A673 (cell line): ENCODE results near the gene BABAM2. TPM values are rescaled to one million over a fixed set of nuclear protein-coding genes. Genes with fewer than 3 reads are reported as not detected.

ENCODE experiments used
- BruUV-seq: library from RNA; stranded (reverse); fragments of 400-500 nt; replicated peaks from 2 replicates; lab custom pipeline; 2021; lab: Mats Ljungman, UMichigan
- CTCF ChIA-PET: fragments of 300-600 bp; sonication (Branson Sonifier 250); formaldehyde crosslinking; loops from one replicate; lab custom pipeline; 2022; ENCODE audit warnings: antibody characterized with exemption; lab: Charles Lee
- POLR2A ChIA-PET: fragments of 300-600 bp; sonication (Branson Sonifier 250); formaldehyde crosslinking; loops from one replicate; lab custom pipeline; 2022; ENCODE audit warnings: antibody characterized with exemption; ENCODE audit not compliant: low non-redundant PET; lab: Charles Lee
- DNase-seq: peaks from one replicate; pipeline ENCODE4 v3.0.0-alpha.2; 2015; ENCODE audit warnings: low spot score
- H3K27ac ChIP-seq: fragments of 200-600 bp; sonication (generic); 2 replicates; pipeline ENCODE4 v1.5.1; 2016; ENCODE audit warnings: mixed run types, low read depth, mild to moderate bottlenecking, mixed read lengths, antibody characterized with exemption, low read length; ENCODE audit not compliant: poor library complexity, severe bottlenecking
- H3K27me3 ChIP-seq: fragments of 200-600 bp; sonication (generic); replicated peaks from 2 replicates; pipeline ENCODE4 v1.6.1; 2017; ENCODE audit warnings: mixed run types, low read depth, mild to moderate bottlenecking, mixed read lengths, antibody characterized with exemption, low read length; ENCODE audit not compliant: insufficient read depth, poor library complexity
- H3K36me3 ChIP-seq: fragments of 200-600 bp; sonication (generic); 2 replicates; pipeline ENCODE4 v1.6.1; 2016; ENCODE audit warnings: mixed run types, mild to moderate bottlenecking, mixed read lengths, antibody characterized with exemption, low read length; ENCODE audit not compliant: insufficient read depth, poor library complexity, severe bottlenecking
- H3K4me1 ChIP-seq: fragments of 200-600 bp; sonication (generic); 2 replicates; pipeline ENCODE4 v1.6.1; 2017; ENCODE audit warnings: mixed run types, mild to moderate bottlenecking, mixed read lengths, antibody characterized with exemption, low read length; ENCODE audit not compliant: insufficient read depth, poor library complexity, severe bottlenecking
- H3K4me3 ChIP-seq: fragments of 200-600 bp; sonication (generic); 2 replicates; pipeline ENCODE4 v1.5.1; 2016; ENCODE audit warnings: low read depth, mixed run types, mild to moderate bottlenecking, mixed read lengths, low read length; ENCODE audit not compliant: poor library complexity, severe bottlenecking
- H3K9me3 ChIP-seq: fragments of 200-600 bp; sonication (generic); 2 replicates; pipeline ENCODE4 v1.6.1; 2016; ENCODE audit warnings: mixed run types, low read depth, mild to moderate bottlenecking, mixed read lengths, antibody characterized with exemption, low read length; ENCODE audit not compliant: poor library complexity, severe bottlenecking
- EZH2 ChIP-seq: fragments of 200-600 bp; sonication (generic); IDR thresholded peaks from 2 replicates; pipeline ENCODE4 v1.6.1; 2017; ENCODE audit warnings: borderline replicate concordance, low read depth, mild to moderate bottlenecking, mixed read lengths, antibody characterized with exemption, low read length; ENCODE audit not compliant: poor library complexity, severe bottlenecking
- intact Hi-C: fragments of 100-400 bp; cut with micrococcal nuclease; formaldehyde crosslinking; loops from one replicate; pipeline ENCODE4 v1.10.0; 2022; ENCODE audit not compliant: unreplicated experiment
- total RNA-seq: library from RNA; stranded (reverse); gene quantifications from 2 replicates; pipeline ENCODE4 v1.2.3, GENCODE V29; 2021
- TF ChIP-seq, protein P1 (sequence below): fragments of 300-800, 200-600 bp; sonication (generic); conservative IDR thresholded peaks from 2 replicates; pipeline ENCODE4 v1.5.1; 2017; ENCODE audit warnings: low read depth, mild to moderate bottlenecking, antibody characterized with exemption, low read length, moderate library complexity, mixed read lengths

BABAM2 gene
- total RNA-seq, 1 experiment from 2014 or later, result 21.8 TPM

DNA sequence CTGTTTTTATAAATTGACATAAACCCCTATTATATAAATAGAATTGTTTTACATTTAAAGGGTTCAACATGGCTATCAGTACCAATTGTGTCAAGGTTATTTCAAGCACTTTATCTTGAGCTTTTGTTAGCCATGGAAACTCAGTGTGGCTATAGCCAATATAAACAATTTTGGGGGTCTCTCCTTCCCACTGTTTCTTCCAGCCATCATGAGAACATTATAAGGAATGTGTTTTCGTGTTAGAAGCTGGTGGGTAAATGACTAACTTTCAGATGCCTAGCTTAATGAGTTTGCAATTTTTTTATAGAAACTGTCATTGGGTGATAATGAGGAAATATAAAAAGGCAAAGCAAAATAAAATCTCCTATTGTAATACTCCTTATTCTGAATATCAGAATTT is 348.7 kb downstream of the BABAM2 start:
- no peak overlapping the region for H3K27ac ChIP-seq
- no peaks in the 10 kb centered on the region for H3K27me3 ChIP-seq
- intact Hi-C loops, result no loop called here
- no peaks in the 10 kb centered on the region for H3K36me3 ChIP-seq
- no TSS peak for BruUV-seq
- no peaks in the 10 kb centered on the region for H3K4me1 ChIP-seq
- ChIA-PET POLR2A (no interaction called here), CTCF (no interaction called here)
- no peaks in the 10 kb centered on the region for H3K9me3 ChIP-seq
- DNase-seq, result no peak
- no peak overlapping the region for H3K4me3 ChIP-seq
- TF ChIP-seq, protein P1, sequence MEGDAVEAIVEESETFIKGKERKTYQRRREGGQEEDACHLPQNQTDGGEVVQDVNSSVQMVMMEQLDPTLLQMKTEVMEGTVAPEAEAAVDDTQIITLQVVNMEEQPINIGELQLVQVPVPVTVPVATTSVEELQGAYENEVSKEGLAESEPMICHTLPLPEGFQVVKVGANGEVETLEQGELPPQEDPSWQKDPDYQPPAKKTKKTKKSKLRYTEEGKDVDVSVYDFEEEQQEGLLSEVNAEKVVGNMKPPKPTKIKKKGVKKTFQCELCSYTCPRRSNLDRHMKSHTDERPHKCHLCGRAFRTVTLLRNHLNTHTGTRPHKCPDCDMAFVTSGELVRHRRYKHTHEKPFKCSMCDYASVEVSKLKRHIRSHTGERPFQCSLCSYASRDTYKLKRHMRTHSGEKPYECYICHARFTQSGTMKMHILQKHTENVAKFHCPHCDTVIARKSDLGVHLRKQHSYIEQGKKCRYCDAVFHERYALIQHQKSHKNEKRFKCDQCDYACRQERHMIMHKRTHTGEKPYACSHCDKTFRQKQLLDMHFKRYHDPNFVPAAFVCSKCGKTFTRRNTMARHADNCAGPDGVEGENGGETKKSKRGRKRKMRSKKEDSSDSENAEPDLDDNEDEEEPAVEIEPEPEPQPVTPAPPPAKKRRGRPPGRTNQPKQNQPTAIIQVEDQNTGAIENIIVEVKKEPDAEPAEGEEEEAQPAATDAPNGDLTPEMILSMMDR, result no peak
- no peak for TF ChIP-seq EZH2

DNA sequence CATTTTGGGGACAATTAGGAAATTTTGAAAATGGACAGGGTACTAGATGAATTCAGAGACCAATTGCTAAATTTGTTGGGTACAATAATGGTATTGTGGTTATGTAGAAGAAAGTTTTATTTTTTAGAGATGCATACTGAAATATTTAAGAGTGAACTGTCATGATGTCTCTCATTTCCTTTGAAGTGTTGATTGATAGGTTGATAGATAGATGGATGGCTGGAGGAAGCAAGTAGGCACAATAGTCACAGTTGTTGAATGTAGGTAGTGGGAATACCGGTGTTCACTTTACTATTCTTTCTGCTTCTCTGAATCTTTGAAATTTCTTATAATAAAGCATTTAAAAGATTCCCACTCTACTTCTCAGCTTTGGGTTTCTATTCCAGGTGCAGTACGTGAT is 350.4 kb downstream of the BABAM2 start:
- Histone ChIP-seq H3K27me3 (no peaks in the 10 kb centered on the region), H3K27ac (no peak overlapping the region), H3K4me3 (no peak overlapping the region), H3K4me1 (no peaks in the 10 kb centered on the region), H3K9me3 (no peaks in the 10 kb centered on the region), H3K36me3 (no peaks in the 10 kb centered on the region)
- TF ChIP-seq, protein P1, result no peak
- no peak for TF ChIP-seq EZH2
- ChIA-PET CTCF (interaction anchor here (0.7 kb wide), 1 partner anchor 15 kb away, joined by 4 read pairs; no protein-coding TSS in a partner anchor), POLR2A (interaction anchor here (0.7 kb wide), 1 partner anchor 21 kb away, joined by 5 read pairs; no protein-coding TSS in a partner anchor)
- no TSS peak for BruUV-seq
- no peak for DNase-seq
- intact Hi-C loops, result no loop called here

DNA sequence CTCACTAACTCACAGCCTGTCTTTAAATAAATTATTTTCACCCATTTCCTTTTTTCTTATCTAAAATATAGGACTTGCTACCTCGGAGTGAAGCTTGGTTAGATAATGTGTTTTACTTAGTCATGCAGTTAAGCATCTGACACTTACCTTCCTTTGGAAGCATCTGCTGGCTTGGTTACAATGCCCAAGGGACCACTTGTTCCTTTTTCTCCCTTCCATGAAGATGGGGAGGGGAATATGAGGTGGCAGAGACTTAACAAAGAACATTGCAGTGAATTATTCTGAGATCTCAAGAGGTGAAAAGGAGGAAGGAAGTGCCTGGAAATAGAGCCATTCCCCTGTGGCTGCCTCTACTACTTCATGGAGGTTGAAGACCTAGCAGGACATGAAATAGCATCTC is 356.8 kb downstream of the BABAM2 start:
- TF ChIP-seq, protein P1, result no peak
- TF ChIP-seq EZH2, result no peak
- H3K4me3 ChIP-seq, result no peak overlapping the region
- peaks cover 5% of the 10 kb centered on the region for H3K4me1 ChIP-seq
- no peaks in the 10 kb centered on the region for H3K36me3 ChIP-seq
- POLR2A ChIA-PET, result no interaction called here
- intact Hi-C loops, result no loop called here
- H3K27ac ChIP-seq, result no peak overlapping the region
- H3K9me3 ChIP-seq, result no peaks in the 10 kb centered on the region
- DNase-seq, result peak; percentile 54
- BruUV-seq, result no TSS peak
- CTCF ChIA-PET, result no interaction called here
- no peaks in the 10 kb centered on the region for H3K27me3 ChIP-seq
